ENCODE results near the gene TRPV5.

The TRPV5 gene

GRCh38 chr7:142859411-142859810 lies 74.1 kb downstream of the TRPV5 start:
- H3K4me1 Mint-ChIP-seq, result peaks cover 11% of the 10 kb centered on the region
- H3K27me3 Mint-ChIP-seq, result no peaks in the 10 kb centered on the region
- H3K36me3 Mint-ChIP-seq (ENCODE audit: low read depth), result no peaks in the 10 kb centered on the region
- no peak overlapping the region for H3K27ac Mint-ChIP-seq
- DNase-seq (no peak), ATAC-seq (no peak)
- no peaks in the 10 kb centered on the region for H3K9me3 Mint-ChIP-seq
- H3K4me3 Mint-ChIP-seq, result no peak overlapping the region

Data from activated naive CD8-positive, alpha-beta T cell treated with anti-CD3 and anti-CD28 coated beads, Interleukin-2, amount 50 U/mL, for 24 hours (primary cell).